GM18858 (cell line): ENCODE measurements around the gene ADARB2.

Experiments
- ATAC-seq: cut with Tn5 transposase; IDR thresholded peaks from one replicate; pipeline ENCODE4 v1.9.1; 2021; ENCODE audit not compliant: unreplicated experiment

The ADARB2 gene

DNA sequence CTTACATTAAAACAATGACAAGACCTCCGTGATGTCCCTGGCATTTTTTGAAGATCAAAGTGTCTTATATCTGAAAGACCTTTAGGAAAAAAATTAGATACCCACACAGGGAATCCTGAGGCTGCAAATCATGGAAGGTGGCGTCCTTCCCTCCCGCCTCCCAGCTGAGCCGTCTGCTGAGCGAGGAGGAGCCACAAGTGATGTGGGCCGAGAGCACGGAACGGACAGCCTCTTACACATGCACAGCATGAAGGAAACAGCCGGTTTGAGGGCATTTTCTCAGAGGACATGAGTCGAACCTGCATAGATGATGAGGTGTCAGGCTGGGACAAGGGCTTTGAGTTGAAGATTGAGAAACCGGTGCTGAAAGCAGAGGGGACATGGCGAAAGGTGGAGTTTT, 163.3 kb downstream of the ADARB2 start:
- no peak for ATAC-seq

DNA sequence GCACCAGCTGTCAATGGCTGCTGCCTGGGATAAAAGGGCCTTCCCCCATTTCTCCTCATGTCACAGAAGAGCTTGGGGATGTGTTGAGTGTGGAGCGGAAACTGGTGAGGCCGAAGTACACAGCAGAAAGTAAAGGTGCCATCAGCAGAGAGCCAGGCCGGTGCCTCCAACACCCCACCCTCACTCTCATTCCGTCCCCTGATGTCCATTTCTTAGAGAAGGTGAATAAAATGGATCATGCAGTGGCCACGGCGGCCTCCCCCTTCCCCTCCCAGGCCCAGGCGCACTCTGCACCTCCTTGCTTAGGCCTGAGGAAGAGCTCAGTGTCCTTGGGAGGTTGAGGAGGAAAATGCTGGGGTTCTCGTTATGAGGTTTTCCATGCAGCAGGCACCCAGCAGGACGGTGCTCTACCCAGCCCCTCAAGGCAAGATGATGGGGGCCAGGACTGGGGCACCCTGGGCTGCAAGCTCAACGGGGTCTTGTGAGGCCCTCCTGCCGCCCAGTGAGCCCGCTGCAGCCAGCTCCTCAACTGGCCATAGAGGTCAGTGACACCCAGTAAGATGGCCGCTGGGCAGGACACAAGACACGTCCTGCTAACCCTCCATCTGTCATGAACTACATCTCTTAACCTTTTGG, 163.9 kb downstream of the ADARB2 start:
- ATAC-seq: no peak

DNA sequence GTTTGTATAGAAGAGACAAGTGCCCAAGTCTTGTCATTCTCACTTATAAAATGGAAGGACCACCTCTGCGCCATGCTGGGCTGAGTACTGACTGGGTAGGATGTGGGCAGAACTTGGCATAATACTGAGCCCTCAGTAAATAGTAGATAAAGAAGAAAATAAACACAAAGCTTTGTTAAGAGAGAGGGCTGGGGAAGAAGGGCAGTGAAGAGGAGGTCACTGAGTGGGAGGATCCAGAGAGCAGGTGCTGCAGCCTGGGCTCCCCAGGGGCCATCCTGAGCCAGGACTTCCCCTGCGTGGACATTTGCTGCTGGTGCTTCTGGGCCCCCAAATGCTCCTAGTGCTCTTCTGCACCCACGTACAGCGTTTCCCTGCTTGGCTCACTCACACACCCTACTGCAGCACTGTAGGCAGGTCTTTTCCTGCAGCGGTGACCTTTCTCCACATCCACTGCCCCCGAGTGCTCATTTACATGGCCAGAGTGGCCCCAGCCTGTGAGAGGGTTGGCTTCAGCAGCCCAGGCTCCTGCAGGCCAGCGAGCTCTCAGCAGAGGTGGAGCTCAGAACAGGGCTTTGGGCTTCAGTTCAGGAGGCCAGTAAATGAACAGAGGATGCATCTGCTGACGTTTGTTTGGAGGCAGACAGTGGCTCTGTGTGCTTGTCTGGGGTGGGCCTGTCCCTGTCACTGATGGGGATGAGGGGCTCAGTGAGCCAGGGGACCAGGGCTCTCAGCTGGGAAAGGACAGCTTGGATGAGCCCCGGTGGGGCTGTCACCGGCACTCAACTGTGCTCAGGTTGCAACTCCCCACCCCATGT, 164.6 kb downstream of the ADARB2 start:
- ATAC-seq: no peak

DNA sequence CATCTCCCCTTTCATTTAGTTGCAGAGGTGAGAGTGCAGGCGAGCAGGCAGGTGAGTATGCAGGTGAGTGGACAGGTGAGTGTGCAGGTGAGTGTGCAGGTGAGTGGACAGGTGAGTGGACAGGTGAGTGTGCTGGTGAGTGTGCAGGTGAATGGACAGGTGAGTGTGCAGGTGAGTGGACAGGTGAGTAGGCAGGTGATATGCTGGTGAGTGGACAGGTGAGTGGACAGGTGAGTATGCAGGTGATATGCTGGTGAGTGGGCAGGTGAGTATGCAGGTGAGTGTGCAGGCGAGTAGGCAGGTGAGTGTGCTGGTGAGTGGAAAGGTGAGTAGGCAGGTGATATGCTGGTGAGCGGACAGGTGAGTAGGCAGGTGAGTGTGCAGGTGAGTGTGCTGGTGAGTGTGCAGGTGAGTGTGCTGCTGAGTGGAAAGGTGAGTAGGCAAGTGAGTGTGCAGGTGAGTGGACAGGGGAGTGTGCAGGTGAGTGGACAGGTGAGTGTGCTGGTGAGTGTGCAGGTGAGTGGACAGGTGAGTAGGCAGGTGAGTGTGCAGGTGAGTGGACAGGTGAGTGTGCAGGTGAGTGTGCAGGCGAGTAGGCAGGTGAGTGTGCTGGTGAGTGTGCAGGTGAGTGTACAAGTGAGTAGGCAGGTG, 165.6 kb downstream of the ADARB2 start:
- no peak for ATAC-seq

DNA sequence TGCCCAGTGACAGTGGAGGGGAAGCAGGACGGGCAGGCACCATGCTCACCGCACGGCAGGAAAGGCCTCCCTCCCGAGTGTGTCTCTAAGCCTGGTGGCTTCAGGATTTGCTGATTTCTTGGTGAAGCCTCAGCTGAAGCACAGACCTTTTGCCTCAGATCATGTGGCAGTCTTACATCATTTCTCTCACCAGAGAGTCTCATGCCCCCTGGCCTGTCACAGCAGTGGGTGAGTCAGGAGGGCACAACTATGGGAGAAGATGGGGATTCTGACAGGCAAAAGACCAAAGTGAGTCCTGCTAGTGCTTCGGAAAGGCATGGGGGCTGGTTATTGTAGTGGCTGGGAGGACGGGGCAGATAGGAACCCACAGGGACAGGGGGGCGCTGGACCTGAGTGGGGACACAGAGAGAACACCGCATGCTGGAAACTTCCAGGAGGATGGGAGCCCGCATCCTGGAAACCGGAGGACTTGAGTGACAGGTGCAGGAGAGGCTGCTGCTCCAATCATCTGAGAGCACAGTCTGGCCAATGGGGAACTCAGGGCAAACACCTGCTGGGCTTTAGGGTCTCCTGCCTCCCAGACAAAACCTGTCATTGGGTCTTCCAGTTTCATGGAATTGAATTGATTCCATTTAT, 166.8 kb downstream of the ADARB2 start:
- no peak for ATAC-seq

DNA sequence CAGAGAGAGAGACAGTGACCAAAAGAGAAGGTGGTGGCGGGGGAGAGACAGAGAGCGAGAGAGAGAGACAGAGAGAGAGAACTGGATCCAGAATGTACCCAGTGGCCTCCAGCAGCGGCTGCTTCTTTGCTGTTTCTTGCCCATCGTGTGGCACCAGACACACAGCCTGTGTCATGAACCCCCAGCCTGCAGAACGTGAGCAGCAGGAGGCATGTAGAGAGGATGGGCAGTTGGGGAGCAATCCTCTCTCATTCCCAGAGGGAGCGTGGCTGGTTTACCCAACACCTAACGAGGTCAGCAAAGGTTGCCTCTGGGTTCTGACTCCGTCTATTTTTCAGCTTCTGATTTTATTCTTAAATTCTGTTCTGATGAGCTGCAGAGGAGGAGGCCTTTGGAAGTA, 168.1 kb downstream of the ADARB2 start:
- no peak for ATAC-seq

DNA sequence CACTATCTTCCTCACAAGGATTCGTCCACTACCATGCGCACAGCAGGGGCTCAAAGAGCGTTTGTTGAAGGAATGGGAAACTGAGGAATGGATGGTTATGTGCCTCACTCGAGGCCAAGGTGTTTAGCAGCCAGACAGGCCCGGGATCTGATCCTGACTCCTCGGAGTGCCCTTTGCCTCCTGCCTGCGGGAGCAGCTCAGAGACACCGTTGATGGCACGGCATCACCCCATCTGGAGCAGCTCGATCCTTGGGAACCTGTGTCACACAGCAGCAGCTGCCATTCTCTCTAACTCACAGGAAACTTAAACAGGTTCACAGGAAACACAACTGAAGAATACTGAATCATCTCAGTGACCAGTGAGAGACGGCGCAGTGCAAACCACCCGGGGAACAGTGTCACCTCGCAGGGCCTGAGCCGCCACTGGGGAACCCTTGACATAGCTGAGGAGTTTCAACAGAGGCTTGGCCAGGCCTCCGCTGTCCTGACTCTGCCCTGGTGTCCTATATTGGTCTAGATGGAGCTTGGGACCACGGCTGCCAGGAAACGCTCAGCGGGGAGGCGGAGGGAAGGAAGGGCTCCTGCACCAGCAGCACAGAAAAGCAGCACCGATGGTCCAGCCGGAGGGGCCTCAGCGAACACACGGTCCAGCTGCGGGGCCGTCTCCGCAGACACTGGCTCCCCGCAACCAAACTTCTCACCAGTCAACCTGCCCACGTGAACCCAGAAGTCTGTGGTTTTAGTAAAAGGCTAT, 169.4 kb downstream of the ADARB2 start:
- ATAC-seq: no peak

DNA sequence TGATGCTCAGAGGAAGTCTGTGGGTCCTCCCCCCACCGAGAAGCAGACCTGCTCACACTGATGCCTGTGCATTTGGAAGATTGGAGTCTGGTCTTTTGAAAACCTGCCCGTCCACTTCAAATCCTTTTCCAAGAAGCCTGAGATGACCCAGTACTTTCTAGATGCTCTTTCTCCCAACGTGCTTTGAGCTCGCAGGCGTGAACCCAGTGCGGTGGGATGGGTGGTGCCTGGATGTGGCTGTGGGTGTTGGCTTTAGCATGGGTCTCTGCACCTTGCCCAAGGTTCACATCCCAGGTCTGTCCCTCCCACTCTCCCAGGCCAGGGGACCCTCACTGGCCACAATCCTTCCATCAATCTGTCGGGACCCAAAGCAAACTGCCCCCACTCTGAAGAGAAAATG, 170.2 kb downstream of the ADARB2 start:
- no peak for ATAC-seq

DNA sequence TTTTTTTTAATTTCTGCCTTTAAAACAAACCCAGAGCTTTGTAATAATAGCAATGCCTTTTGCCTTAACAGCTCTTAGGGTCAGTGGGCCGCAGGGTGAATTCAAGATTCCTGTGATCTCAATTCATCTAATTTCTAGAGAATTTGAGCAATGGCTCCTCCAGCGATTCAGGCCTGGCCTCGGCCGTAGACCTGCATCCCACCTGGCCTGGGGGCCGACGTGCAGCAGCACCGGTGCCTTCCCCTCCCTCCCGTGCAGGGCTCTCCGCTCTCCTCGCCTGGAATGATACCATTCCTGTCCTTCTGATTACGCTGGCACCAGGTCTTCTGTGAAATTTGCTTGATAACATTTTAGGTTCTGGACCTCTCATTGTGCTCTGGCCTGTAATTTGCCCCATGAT, 172.5 kb downstream of the ADARB2 start:
- no peak for ATAC-seq

DNA sequence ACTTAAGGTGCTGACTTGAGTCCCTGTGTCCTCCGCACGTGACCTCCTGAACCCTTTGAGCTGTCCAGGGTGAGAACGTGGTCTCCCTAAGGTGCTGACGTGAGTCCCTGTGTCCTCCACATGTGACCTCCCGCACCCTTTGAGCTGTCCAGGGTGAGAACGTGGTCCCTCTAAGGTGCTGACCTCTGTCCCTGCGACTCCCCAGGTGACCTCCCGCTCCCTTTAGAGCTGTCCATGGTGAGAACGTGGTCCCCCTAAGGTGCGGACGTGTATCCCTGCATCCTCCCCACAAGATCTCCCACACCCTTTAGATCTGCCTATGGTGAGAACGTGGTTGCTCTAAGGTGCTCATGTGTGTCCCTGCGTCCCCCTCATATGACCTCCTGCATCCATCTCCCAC, 174.3 kb downstream of the ADARB2 start:
- no peak for ATAC-seq

DNA sequence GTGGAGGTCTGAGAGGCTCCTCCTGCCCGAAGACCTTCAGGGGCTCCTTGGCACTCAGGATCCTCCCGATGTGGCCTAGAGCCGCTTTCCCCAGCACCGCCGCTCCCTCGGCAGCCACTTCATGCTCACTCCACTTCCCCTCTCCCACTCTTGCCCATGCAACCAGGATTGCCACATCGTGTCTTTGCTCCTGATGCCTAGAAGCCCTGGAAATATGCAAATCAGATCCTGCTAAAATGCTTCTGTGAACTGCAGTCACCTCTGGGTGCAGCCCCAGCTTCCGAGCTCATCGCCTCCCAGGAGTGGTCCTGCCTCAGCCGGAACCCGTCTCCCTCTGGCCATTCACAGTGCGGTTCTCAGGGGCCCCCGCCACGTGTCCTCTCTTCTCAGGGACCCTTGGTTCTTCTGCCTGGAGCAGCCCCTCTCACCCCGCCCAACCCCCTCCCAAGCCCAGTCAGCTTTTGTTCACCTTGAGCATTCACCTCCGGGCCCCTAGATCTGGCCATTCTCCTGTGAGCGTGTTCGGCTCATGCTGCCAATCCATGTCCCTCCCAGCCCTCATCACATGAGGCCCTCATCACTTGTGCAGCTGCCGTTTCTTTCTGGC, 175.5 kb downstream of the ADARB2 start:
- ATAC-seq: no peak

DNA sequence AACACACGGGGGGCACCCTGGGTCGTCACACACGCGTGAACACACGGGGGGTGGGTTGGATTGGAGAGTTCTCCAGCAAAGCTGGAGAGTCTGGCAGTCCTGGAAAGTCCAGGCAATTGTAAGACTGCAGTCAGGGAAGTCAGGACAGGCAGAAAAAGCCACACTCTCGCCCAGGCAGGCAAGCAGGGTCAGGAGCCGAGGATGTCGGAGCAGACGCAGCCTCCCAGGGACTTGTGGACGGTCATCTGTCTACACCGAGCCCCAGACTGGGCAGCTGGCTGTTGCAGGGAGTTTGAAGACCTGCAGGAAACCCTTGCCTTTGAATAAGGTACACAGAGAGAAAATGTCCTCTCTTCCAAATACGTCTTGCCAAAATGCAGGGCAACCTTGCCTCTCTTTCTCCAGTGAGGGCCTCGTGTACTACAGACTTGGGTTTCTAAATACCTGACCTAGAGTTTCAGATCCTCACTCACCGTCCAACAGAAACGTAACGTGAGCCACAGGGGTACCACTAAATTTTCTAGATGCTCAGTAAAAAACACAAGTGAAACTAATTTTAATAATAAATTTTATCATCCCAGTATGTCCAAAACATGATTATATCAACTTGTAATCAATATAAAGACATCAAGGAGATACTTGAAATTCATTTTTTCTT, 176.7 kb downstream of the ADARB2 start:
- ATAC-seq: no peak

DNA sequence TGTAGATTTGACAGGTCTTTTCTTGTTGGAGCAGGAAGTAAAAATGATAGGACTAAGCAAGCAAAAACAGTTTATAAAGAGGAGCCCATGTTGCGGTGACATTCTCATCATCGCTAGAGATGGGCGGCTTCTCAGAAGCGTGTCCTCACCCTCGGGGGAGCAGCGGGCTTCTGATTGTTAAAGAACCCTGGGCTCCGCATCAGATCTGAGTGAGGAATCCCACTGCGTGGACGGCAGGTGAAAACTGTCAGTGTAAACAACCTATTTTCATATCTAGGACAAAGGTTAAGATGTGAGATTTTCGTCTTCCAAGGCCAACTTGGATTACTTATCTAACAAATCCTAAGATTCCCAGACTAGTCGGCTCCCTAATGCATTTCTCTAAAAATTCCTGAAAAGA, 177.6 kb downstream of the ADARB2 start:
- ATAC-seq: no peak

DNA sequence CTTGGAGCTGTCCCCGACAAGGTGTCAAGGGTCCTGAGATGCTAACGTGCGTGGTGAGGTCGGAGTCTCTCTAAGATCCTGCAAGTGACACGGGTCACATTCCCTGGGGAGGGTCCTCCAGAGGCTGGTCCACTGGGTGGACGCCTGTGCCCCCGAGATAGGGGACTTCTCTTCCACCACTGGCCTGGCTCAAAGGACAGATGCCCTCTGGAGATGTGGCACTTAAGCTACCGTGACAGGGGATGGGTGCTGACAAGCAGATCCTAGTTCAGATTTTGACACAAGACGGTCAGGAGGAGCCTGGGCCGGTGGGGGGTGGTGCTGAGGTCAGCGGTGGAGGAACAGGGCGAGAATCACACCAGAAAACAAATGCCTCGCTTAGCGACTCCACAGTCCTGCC, 178.0 kb downstream of the ADARB2 start:
- ATAC-seq: no peak

DNA sequence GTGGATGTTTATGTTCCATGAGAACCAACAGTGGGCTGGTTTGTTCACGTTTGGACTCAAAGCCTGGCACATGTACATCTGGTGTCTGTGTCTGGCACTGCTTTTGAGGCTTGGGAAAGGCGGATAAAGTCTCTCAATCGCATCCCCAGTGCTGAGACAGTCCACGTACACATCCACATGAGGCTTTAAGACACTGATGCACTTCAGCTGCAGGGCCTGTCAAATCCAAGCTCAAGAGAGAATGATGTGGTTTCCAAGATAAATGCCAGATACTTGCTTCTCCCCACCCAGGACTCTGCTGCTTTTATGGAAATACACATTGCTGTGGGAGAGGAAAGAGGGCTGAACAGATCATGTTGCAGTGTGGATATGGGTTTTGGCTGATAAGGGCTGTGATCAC, 178.4 kb downstream of the ADARB2 start:
- no peak for ATAC-seq

DNA sequence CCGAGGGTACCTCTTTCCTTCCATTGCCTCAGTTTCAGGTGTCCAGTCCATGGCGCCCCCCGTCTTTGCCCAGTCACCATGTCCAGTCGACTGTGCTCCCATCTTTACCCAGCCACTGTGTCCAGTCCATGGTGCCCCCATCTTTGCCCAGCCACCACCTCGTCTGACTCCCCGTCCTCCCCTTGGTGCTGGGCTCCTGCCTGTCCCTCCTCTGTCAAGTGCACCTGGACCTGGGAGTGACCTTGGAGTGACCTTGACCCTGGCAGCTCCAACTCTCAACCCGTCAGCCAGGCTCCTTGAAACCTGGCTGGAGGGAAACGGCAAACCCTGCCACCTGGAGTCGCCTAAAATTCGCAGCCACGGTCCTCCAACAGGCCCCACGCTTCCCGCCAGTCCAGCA, 180.2 kb downstream of the ADARB2 start:
- ATAC-seq: no peak

DNA sequence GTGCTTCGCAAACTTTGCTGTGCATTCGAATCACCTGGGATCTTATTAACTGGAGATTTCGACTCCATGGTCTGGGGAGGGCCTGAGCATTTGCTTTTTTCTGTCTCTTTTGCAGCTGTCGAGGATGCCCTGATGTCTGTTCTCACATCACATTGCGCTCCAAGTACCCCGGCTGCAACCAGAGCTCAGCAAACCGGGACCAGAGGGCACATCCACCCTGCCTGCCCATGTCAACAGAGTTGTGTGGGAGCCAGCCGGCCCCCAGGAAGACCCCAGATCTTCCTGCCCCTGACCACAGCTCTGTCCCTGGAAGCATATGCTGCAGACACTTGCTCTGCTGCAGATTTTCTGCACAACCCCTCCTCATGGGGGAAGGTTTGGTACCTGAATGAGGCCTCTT, 180.8 kb downstream of the ADARB2 start:
- no peak for ATAC-seq

DNA sequence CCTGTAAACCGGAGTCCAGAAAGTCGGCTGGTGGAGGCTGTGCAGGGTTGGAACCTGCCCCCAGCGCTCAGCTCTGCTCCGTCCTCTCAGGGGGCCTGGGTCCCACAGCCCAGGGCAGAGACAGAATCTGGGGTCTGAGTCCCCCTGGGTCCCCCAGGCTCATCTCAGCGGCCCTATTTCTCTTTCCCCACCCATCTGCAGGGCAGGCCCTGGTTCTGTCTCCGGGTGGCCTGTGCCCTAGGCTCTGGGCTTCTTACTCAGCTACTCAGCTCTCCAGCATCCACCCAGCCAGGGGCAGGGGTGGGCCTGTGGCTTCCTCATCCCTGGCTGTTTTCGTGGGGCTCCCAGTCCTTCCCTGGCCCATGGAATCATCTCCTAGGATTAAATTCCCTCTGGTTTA, 183.4 kb downstream of the ADARB2 start:
- no peak for ATAC-seq

DNA sequence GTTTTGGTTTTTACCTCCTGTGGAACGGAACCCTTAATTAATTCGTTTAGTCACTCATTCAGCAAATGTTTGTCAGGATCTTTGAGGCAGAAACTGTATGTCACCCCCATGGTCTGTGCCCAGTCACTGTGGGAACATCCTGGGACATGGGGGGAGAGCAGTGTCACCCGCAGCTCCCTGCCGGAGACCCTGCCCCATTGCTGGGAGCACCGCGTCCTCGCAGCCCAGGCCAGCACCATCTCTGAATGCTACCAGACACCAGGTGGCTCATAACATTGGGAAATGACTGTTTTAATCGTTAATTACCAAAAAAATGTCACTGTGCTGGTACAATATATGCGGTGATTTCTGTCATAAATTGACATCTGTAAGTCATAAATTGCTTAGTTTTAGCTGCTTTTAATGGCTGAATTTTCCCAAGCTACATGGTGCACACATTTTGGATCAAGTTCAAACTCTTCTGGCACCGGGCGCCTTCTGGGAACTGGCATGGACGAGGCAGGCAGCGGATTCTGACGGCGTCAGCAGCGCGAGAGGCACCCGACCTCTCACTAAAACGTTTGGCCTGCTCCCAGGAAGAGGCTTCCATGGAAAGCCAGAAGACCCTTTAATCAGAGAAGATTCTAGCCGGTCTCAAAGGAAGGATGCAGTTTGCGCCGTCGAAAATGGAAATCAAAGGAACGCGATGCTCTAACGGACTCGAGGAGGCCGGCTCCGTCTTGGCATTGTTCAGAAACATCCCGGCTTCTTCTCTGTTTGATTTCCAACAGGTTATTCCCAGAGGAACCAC, 184.2 kb downstream of the ADARB2 start:
- ATAC-seq: no peak
